Rectal smooth muscle tissue (tissue), 1 donor: ENCODE data around the gene EFNB1.

Experiments used
- H3K27ac ChIP-seq: one replicate; pipeline ENCODE4 v1.7.0; 2013; ENCODE audit warnings: low read depth, low read length, inconsistent platforms
- H3K27me3 ChIP-seq: one replicate; pipeline ENCODE4 v1.7.0; 2013; ENCODE audit warnings: low read length; ENCODE audit not compliant: control insufficient read depth, insufficient read depth
- H3K36me3 ChIP-seq: one replicate; pipeline ENCODE4 v1.7.0; 2013; ENCODE audit warnings: low read length; ENCODE audit not compliant: control insufficient read depth, insufficient read depth
- H3K4me1 ChIP-seq: one replicate; pipeline ENCODE4 v1.7.0; 2013; ENCODE audit warnings: low read length; ENCODE audit not compliant: control insufficient read depth, insufficient read depth
- H3K4me3 ChIP-seq: one replicate; pipeline ENCODE4 v1.7.0; 2013; ENCODE audit warnings: low read length
- H3K9ac ChIP-seq: one replicate; pipeline ENCODE4 v1.7.0; 2013; ENCODE audit warnings: low read length

EFNB1 gene

GRCh38 chrX:68853665-68854251, 24.9 kb downstream of the EFNB1 start:
- no peak overlapping the region for H3K4me3 ChIP-seq
- H3K9ac ChIP-seq, result no peak overlapping the region
- no peaks in the 10 kb centered on the region for H3K36me3 ChIP-seq
- H3K27ac ChIP-seq, result no peak overlapping the region
- no peaks in the 10 kb centered on the region for H3K4me1 ChIP-seq
- H3K27me3 ChIP-seq, result peaks cover 5% of the 10 kb centered on the region

- Histone ChIP-seq H3K27me3 (no peaks in the 10 kb centered on the region), H3K36me3 (no peaks in the 10 kb centered on the region)
These were observed 36.5 kb downstream of the EFNB1 start for GRCh38 chrX:68865300-68865699.

GRCh38 chrX:68865926-68866325, 37.1 kb downstream of the EFNB1 start:
- Histone ChIP-seq H3K4me3 (no peak overlapping the region), H3K27me3 (no peaks in the 10 kb centered on the region), H3K27ac (no peak overlapping the region), H3K36me3 (no peaks in the 10 kb centered on the region), H3K4me1 (no peaks in the 10 kb centered on the region), H3K9ac (no peak overlapping the region)

More at GRCh38 chrX:68865300-68865699, 36.5 kb downstream of the EFNB1 start:
- no peak overlapping the region for H3K27ac ChIP-seq
- no peak overlapping the region for H3K4me3 ChIP-seq
- H3K9ac ChIP-seq, result no peak overlapping the region
- H3K4me1 ChIP-seq, result no peaks in the 10 kb centered on the region

- Histone ChIP-seq H3K4me1 (no peaks in the 10 kb centered on the region), H3K9ac (no peak overlapping the region), H3K4me3 (no peak overlapping the region), H3K36me3 (no peaks in the 10 kb centered on the region), H3K27me3 (no peaks in the 10 kb centered on the region), H3K27ac (no peak overlapping the region)
These were observed 38.8 kb downstream of the EFNB1 start for GRCh38 chrX:68867458-68868112.

GRCh38 chrX:68868316-68868715, 39.5 kb downstream of the EFNB1 start:
- H3K27ac ChIP-seq, result no peak overlapping the region
- no peaks in the 10 kb centered on the region for H3K4me1 ChIP-seq
- no peak overlapping the region for H3K9ac ChIP-seq
- H3K27me3 ChIP-seq, result no peaks in the 10 kb centered on the region
- no peak overlapping the region for H3K4me3 ChIP-seq
- H3K36me3 ChIP-seq, result no peaks in the 10 kb centered on the region

GRCh38 chrX:68868902-68869800, 40.3 kb downstream of the EFNB1 start:
- H3K4me1 ChIP-seq, result no peaks in the 10 kb centered on the region
- H3K36me3 ChIP-seq, result no peaks in the 10 kb centered on the region
- no peak overlapping the region for H3K9ac ChIP-seq
- no peak overlapping the region for H3K27ac ChIP-seq
- H3K4me3 ChIP-seq, result no peak overlapping the region
- H3K27me3 ChIP-seq, result no peaks in the 10 kb centered on the region

GRCh38 chrX:68870357-68870756, 41.5 kb downstream of the EFNB1 start:
- Histone ChIP-seq H3K27ac (no peak overlapping the region), H3K27me3 (no peaks in the 10 kb centered on the region), H3K4me1 (no peaks in the 10 kb centered on the region)

GRCh38 chrX:68872171-68872570, 43.4 kb downstream of the EFNB1 start:
- H3K36me3 ChIP-seq, result no peaks in the 10 kb centered on the region
- H3K27ac ChIP-seq, result no peak overlapping the region
- no peaks in the 10 kb centered on the region for H3K4me1 ChIP-seq
- H3K27me3 ChIP-seq, result peaks cover 3% of the 10 kb centered on the region
- no peak overlapping the region for H3K9ac ChIP-seq
- no peak overlapping the region for H3K4me3 ChIP-seq

More at GRCh38 chrX:68870357-68870756, 41.5 kb downstream of the EFNB1 start:
- H3K36me3 ChIP-seq, result no peaks in the 10 kb centered on the region
- H3K9ac ChIP-seq, result no peak overlapping the region
- no peak overlapping the region for H3K4me3 ChIP-seq

GRCh38 chrX:68874076-68874475, 45.3 kb downstream of the EFNB1 start:
- Histone ChIP-seq H3K4me3 (no peak overlapping the region), H3K27ac (no peak overlapping the region), H3K4me1 (no peaks in the 10 kb centered on the region), H3K27me3 (peaks cover 3% of the 10 kb centered on the region), H3K9ac (no peak overlapping the region), H3K36me3 (no peaks in the 10 kb centered on the region)

- peaks cover 3% of the 10 kb centered on the region for H3K27me3 ChIP-seq
- H3K4me3 ChIP-seq, result no peak overlapping the region
- H3K27ac ChIP-seq, result no peak overlapping the region
- no peak overlapping the region for H3K9ac ChIP-seq
- H3K36me3 ChIP-seq, result no peaks in the 10 kb centered on the region
- no peaks in the 10 kb centered on the region for H3K4me1 ChIP-seq
These were observed 47.9 kb downstream of the EFNB1 start for GRCh38 chrX:68876731-68877130.

GRCh38 chrX:68877606-68878005, 48.8 kb downstream of the EFNB1 start:
- Histone ChIP-seq H3K36me3 (no peaks in the 10 kb centered on the region), H3K4me3 (no peak overlapping the region), H3K27ac (no peak overlapping the region), H3K9ac (no peak overlapping the region), H3K4me1 (no peaks in the 10 kb centered on the region), H3K27me3 (peaks cover 3% of the 10 kb centered on the region)

GRCh38 chrX:68878977-68879645, 50.3 kb downstream of the EFNB1 start:
- no peaks in the 10 kb centered on the region for H3K36me3 ChIP-seq
- H3K4me3 ChIP-seq, result no peak overlapping the region
- H3K4me1 ChIP-seq, result no peaks in the 10 kb centered on the region
- H3K27me3 ChIP-seq, result peaks cover 3% of the 10 kb centered on the region
- H3K27ac ChIP-seq, result no peak overlapping the region
- H3K9ac ChIP-seq, result no peak overlapping the region
